Hepatic stellate cell (primary cell): ENCODE data around the gene TMEM237.
A peak's percentile ranks its signal among the peaks of the same experiment; 100 is the strongest.
"Not testable (repeated sequence)": the region's sequence is repeated elsewhere in the genome, so short reads cannot be mapped to it uniquely, and the experiment has no call there.

Experiments
- DNase-seq: peaks from one replicate; pipeline ENCODE4 v3.0.0; 2011; ENCODE audit warnings: low spot score

Gene TMEM237

GRCh38 chr2:201643216-201643890 is at the start of gene TMEM237:
Gene TMEM237, minus strand, starts transcription at chr2:201643503. Its CDS starts 103 bp downstream, at chr2:201643400.
- DNase-seq = peak; percentile 9

- DNase-seq = no peak
Observed at GRCh38 chr2:201685156-201685555, 41.9 kb upstream of the TMEM237 start.

DNA sequence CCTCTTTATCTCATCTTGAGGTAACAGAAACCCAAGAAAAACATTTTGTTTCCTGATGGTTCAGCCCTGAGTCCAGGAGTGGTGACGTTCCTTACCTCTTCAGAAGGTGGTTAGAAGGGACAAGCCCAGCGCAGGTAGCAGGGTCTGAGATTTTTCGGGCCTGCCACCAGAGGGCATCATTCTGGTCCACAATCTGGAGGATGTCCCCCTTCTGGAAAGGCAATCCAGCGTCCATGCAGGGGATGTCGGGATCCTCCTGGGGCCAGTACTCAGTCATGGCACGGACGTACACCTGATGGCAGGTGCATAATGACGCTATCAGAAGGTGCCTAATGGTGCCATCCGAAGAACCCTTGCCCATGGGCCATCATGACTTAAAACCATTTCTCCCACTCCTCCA is 37.4 kb upstream of the TMEM237 start:
- no peak for DNase-seq

DNA sequence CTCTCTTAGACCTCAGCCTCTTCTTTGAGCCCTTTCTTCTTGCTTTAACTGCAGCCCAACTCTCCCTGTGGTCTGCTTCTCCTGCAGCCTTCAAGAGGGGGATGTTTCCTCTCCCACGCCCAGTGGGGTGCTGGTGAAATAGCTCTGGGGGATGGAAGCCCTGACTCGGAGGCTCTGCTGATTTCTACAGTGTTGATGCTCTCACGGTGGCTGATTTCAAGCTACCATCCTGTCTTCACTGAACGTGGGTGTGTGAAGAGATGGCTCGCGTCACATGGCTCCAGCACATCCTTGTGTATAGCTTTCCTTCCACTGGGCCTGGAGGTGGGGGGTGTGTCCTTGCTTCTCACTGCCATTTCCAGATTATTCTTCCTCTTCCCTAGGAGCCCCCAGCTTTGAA is 35.1 kb upstream of the TMEM237 start:
- DNase-seq = no peak

GRCh38 chr2:201675454-201675853 is 32.2 kb upstream of the TMEM237 start:
- no peak for DNase-seq

GRCh38 chr2:201674794-201675193 is 31.5 kb upstream of the TMEM237 start:
- no peak for DNase-seq

DNA sequence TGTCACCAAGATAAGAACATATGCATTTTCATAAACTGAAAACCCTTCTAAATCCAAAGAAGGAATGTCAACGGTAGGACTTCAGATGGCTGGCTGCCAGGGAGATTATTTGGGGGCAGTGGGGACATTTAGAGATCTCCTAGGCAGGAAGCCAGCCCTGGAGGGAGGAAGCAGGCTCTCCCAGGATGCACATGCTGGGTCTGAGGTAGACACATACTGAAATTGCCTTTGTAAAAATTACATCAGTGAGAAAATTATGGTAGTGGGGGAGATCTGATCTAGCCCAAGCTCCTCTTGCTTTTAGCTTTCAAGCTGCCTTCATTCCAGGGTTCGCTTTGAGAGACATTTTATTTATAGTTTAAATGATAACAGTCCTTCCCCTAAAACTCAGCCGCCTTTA is 31.0 kb upstream of the TMEM237 start:
- DNase-seq = no peak

DNA sequence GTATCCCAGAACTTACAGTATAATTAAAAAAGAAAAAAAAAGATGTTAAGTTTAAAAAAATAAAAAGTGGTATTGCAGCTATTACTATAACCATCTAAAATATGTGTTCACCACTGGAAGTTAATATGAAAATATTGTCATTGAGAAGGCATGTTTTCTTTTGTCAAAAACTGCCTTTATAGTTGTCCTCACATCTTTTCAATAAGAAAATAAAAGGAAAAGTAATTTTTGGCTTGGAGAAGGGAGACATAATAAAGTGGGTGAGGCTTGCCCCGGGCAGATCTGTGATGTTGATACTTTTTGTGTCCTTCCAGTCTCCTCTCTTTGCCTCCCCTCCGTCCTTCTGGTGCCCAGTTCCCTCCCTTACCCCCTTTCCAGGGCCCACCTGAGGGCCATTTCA is 30.2 kb upstream of the TMEM237 start:
- no peak for DNase-seq

DNA sequence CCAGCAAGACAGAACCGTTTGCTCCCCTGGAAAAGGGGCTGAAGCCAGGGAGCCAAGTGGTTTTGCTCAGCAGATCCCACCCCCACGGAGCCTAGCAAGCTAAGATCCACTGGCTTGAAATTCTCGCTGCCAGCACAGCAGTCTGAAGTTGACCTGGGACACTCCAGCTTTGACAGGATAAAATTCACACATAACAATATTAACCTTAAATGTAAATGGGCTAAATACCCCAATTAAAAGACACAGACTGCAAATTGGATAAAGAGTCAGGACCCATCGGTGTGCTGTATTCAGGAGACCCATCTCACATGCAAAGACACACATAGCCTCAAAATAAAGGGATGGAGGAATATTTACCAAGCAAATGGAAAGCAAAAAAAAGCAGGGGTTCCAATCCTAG is 27.9 kb upstream of the TMEM237 start:
- not testable (repeated sequence) for DNase-seq

- DNase-seq = no peak
Observed at GRCh38 chr2:201669865-201670264, 26.6 kb upstream of the TMEM237 start.

DNA sequence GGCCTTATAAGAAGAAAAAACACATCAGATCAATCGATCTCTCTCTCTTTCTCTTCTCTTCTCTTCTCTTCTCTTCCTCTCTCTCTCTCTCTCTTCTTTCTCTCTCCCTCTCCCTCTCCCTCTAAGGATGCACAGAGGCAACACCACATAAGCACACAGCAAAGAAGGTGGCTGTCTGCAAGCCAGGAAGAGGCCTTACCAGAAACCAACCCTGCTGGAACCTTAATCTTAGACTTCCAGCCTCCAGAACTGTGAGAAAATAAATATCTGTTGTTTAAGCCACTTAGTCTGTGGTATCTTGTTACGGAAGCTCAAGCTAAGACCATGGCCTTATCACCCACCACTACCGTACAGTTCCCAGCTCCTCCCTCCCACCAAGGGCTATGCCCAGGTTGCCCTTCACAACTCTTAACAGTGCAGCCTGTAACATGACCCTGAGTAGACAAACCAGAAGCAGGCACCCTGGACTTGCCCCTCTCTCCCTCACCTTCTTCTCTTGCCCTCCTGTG is 25.2 kb upstream of the TMEM237 start:
- DNase-seq = no peak

DNA sequence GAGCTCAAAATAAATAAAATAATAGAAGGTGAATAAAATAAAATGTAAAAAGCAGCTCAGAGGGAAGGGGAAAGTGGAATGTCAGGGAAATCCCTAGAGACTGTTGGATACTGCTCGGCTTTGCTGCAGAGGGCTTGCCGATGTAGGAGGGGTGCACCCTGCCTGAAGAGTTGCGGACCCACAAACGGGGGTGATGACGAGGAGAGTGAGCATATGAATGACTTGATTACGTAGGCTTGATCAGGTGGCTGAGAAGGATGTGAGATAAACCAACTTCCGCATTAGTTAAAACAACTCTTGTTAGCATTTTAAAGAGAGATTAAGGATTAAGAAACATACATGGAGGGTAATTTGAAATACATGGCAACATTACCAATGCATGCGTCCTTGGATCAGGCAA is 21.0 kb upstream of the TMEM237 start:
- DNase-seq = no peak

DNA sequence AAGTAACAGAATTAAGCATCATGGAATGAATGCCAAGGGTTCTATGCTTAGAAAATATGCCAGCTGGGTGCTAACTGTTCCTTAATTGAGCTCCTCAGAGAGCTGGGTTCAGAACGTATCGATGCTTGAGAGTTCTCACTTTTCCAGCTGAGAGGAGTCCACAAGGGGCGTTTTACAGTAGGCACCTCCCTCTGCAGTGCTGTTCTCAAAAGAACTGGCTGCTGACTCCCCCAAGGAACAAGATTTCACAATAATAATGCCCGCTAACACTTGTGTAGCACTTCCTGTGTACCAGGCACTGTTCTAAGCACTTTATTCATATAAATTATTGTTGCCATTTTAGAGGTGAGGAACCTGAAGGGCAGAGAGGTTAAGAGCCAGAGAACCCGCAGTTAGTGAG is 18.1 kb upstream of the TMEM237 start:
- no peak for DNase-seq

DNA sequence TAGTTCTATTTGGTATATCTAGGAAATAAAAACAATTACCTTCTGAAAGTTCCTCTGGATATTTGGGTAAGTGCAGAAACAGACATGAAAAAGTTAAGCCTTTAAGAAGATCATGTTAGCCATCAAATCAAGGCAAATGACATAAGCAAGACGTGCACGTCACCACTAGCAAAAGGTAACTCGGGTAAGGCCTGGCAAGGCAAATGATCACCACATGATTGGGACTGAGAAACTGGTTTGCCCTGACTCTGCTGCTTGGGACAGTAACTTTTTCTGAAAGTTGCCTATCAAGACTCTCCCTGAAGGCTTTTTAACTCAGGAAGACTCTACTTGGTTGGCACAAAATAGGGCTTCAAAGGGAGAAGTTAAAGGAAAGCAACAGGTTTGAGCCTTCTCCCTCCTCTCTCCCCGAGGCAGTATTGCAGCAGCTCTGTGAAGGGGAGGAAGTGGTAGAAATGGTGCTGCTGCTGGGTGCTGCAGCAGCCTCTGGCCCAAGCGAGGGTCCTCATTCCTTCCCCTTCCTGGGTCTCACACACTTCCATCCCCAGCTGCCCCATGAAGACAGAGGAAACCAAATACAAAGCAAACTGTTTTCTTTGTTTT is 17.1 kb upstream of the TMEM237 start:
- no peak for DNase-seq

GRCh38 chr2:201656740-201657139 is 13.4 kb upstream of the TMEM237 start:
- DNase-seq = no peak

- DNase-seq = no peak
Observed at GRCh38 chr2:201656102-201656501, 12.8 kb upstream of the TMEM237 start.

DNA sequence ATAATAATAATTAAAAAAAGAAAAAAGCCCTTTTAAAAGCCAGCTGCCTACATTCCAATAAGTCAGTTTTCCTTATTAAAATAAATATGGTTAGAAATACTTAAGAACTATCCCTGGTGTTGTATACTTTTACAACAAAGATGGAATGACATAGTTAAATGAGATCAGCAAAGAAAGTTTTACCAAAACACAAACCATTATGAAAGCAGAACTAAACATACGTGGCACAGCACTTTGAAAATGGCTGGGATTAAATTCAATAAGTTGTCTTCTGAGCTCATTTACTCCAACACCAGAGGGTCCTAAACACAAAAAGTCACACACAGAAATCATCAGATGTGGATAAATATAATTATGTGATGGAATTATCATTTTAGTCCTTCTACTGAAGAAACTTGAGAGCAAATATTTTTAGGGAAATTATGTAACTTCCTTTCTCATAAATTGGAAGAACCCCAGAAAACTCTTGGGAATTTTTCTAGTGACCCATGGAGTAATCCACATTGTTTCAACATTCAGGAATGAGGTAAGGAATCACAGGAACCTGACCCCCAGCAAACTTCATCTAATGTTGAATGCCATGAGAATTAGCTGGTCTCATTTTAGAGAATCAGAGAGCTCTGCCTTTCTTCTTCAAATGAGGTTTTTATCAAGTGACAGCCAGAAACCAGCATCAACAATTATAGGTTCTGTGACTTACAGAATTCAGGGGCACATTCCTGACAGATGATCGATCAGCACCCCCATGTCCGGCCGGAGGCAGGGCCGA is 11.5 kb upstream of the TMEM237 start:
- DNase-seq = peak; percentile 58

DNA sequence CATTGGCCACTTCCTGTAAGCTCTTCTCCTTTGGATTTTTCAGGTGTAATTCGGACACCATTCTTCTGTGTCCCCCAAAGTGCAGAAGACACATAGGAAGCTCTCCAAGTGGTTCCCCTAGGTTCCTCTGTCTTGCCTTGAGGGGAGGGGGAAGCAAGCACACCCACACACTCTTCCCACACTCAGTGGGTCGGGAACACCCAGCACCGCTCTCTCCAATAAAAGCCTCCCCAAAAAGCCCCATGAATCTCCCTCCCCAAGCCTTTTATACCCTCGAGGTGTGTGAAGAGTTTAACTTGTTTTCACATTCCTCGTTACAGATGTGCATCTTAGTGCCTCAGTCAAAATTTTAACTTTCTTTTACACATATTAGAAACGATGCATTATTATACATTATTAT is 9.9 kb upstream of the TMEM237 start:
- DNase-seq = no peak

DNA sequence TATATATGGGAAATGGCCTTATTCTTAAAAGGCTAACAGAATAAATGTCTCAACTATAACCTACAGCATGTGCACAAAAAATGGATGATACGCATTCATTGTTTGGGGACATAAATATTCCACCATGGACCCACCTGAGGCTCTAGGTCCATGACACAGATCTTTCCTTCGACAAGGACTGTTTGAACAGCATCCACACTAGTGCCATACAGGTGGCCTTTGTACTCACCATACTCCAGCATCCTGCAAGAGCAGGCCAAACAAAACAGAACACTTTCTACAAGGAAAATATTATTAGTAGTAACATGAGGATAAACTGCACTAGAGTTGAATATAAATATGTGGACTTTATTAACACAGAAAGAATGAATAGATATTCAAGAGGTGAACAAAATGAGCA is 6.1 kb upstream of the TMEM237 start:
- no peak for DNase-seq

DNA sequence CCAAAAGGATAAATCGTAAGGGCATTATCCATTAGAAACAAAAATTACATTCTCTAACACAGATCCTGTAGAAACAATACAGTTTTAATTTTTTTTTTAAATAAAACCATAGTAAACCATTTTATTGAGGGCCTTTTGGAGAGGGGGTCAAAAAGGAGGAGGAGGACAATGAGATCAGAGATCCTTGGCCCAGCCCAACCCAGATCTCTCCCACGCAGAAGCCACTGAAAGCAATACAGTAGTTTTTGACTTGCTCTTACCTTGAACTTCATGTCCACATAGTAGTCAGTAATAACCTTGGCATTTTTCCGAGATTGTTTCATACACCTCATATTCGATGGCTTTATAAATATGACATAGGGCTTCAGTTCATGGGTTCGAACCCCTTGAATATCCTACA is 4.1 kb upstream of the TMEM237 start:
- DNase-seq = no peak

DNA sequence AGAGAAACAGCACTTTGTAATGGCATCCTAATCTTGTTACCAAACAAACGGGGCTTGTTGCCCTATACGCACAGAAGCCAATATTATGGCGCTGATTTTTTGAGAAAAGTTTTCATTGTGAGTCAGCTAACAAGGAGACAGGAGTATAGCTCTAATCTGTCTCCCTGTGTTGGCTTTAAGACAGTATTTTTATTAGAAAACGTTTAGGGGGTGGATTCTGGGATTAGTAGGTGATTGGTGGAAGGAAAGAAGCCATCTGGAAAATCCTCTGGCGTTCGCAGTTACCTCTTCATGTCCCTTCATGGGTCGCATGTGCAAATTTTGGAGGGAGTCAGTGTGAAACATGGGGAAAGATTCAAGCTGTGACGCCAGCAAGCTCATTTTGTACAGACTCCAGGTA is 698 bp upstream of the TMEM237 start:
- no peak for DNase-seq

- DNase-seq = peak; percentile 81
Observed at GRCh38 chr2:201642579-201643215, 606 bp downstream of the TMEM237 start.
